ENCODE measurements around the gene ASB6.
"Not testable (repeated sequence)": the region's sequence is repeated elsewhere in the genome, so short reads cannot be mapped to it uniquely, and the experiment has no call there.

ASB6 gene

DNA sequence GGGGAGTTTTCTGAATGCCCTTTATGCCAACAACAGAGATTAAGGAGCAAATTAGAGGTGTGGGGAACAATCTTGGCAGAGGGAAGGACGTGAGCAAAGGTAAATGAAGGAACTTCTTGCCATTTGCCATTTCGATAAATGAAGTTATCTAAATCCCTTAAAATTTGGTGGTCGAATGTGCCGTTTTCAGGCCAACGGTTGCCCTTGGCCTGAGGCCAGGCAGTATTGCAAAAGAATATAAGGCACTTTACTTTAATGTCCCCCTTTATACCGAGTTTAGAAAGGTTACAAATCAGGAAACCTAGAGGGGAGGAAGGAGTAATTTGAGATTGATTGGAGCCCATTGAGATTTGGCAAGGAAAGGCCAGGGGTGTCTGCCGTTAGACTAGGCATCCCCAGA is 47.3 kb downstream of the ASB6 start:
- intact Hi-C loops (cut with DNase I) = no loop called here
- DNase-seq = no peak

- intact Hi-C loops (cut with DNase I); DNase-seq: not testable (repeated sequence)
Measured at GRCh38 chr9:129592790-129593189, 49.2 kb downstream of the ASB6 start.

DNA sequence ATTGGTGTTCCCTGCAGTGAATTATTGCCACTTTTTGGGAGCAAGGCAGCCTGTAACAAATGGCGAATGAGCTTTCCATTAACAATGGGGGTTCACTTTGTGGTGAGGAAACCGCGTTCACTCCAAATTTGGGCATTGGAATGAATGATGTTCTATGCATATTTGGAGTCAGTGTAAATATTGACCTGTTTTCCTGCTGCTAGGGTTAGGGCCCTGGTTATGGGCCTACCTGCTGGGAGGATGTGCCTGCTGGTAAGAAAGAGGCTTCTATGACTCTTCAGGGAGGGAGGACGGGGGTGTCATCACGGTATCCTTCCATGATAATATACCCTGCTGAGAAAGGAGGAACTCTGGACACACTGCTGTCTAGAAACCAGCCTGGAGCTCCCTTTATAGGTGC is 50.0 kb downstream of the ASB6 start:
- intact Hi-C loops (cut with DNase I) = no loop called here

GRCh38 chr9:129590466-129590865 is 51.5 kb downstream of the ASB6 start:
- intact Hi-C loops (cut with DNase I) = no loop called here
- no peak for DNase-seq

More for the DNA sequence above, 50.0 kb downstream of the ASB6 start:
- DNase-seq = no peak

DNA sequence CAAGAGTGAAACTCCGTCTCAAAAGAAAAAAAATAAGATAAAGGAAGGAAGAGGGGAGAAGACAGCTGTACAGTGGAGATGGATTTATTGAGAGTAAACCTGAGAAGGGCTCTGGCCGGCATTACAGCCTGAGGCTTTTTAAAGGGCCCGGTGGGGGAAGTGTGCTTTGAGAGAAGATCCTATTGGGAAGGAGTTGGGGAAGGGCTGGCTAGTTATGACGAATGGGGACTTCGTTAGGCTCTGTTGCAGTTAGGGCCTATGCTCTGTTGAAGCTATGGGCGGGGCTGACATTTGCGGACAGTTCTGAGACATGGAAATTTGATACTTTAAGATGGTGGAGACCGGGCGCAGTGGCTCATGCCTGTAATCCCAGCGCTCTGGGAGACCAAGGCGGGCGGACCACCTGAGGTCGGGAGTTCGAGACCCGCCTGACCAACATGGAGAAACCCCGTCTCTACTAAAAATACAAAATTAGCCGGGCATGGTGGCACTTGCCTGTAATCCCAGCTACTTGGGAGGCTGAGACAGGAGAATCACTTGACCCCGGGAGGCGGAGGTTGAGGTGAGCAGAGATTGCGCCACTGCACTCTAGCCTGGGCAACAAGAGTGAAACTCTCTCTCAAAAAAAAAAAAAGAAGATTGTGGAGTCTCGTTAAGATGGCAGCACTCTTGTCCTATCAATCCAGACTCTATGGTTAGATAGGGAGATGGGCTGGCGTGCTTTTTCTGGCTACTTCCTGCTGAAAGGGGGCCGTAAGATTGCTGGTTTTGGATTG is 54.3 kb downstream of the ASB6 start:
- intact Hi-C loops (cut with DNase I) = no loop called here

DNA sequence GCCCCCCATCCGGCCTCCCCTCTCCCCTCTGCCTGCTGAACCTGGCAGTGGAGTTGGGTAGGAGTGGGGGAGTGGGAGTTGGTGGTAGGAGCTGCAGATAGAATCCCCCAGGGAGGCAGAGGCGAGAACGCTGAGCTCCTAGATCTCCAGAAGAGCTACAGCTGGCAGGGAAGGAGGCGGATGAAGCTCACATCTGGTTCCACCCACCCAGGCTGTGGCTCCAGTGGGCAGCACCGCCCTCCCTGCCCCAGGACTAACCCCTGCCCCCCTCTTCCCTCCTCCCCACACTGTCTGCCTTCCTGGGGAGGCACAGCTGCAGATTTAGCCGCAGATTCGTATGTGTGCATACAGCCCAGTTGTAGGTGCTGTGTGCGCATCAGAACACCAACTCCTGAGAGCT is 55.3 kb downstream of the ASB6 start:
- no peak for DNase-seq
- intact Hi-C loops (cut with DNase I) = no loop called here

More for the DNA sequence above, 54.3 kb downstream of the ASB6 start:
- DNase-seq = no peak

GRCh38 chr9:129586245-129586644 is 55.7 kb downstream of the ASB6 start:
- no peak for DNase-seq
- intact Hi-C loops (cut with DNase I) = no loop called here

DNA sequence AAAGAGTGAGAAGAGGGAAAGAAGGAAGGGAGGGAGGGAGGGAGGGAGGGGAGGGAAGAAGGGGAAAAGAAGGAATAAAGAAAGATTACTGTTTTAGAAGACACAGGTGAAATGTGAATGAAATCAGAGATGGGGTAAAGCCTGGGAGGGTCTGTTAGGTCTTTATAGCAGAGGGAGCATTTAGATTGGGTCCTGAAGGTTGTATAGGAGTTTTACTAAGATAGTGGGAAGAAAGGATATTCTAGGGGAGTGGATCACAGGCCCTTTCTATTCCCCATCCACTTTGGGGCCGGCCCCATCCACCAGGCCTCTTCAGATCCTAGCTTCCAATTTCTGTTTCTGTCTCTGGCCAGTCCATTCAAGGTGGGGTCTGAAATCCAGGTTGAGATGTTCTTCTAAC is 56.6 kb downstream of the ASB6 start:
- no peak for DNase-seq
- intact Hi-C loops (cut with DNase I) = no loop called here
